Stimulated activated CD4-positive, alpha-beta T cell treated with anti-CD3 and anti-CD28 coated beads, Interleukin-4, amount 100 ng/mL, for 4 hours (primary cell): ENCODE results near the gene GPATCH8.

Experiments
- DNase-seq, 2 experiments: peaks; one replicate each; pipeline ENCODE4 v3.0.0-alpha.2; 2020

Gene GPATCH8

GRCh38 chr17:44351961-44352827 is 151.0 kb downstream of the GPATCH8 start:
- no peak for DNase-seq

GRCh38 chr17:44351464-44351863 is 151.7 kb downstream of the GPATCH8 start:
- DNase-seq, result no peak

- peak; percentile 67 to 75 for DNase-seq
Measured at GRCh38 chr17:44350733-44351226, 152.4 kb downstream of the GPATCH8 start.

GRCh38 chr17:44349553-44350070 is 153.6 kb downstream of the GPATCH8 start:
- no peak for DNase-seq

- DNase-seq, result no peak
Measured at GRCh38 chr17:44348988-44349364, 154.2 kb downstream of the GPATCH8 start.

GRCh38 chr17:44348234-44348987 is 154.8 kb downstream of the GPATCH8 start:
- DNase-seq, result no peak
